IMR-90 (cell line): Measurements from ENCODE around the gene PTPRG. TPM values are rescaled to one million over a fixed set of nuclear protein-coding genes. Genes with fewer than 3 reads are reported as not detected.

ENCODE experiments used
- ATAC-seq: fragments of 200-7000 bp; cut with Tn5 transposase; 2 replicates; pipeline ENCODE4 v1.9.1; 2020; ENCODE audit warnings: low read depth, mild to moderate bottlenecking, moderate library complexity
- BruUV-seq: library from RNA; stranded (reverse); fragments of 400-500 nt; replicated peaks from 2 replicates; lab custom pipeline; 2021; lab: Mats Ljungman, UMichigan
- CTCF ChIA-PET: fragments of 300-600 bp; formaldehyde crosslinking; extraction: SDS; loops from one replicate; lab custom pipeline; 2021; ENCODE audit warnings: antibody characterized with exemption; lab: Yijun Ruan, JAX
- POLR2A ChIA-PET: fragments of 300-600 bp; sonication (Branson Sonifier 250); formaldehyde crosslinking; loops from one replicate; lab custom pipeline; 2022; ENCODE audit warnings: antibody characterized with exemption; ENCODE audit not compliant: unreplicated experiment; lab: Charles Lee
- DNase-seq: peaks from one replicate; pipeline ENCODE4 v3.0.0; 2013
- H2AFZ ChIP-seq: replicated peaks from 2 replicates; pipeline ENCODE3; 2013; ENCODE audit warnings: low read length, mild to moderate bottlenecking; ENCODE audit not compliant: poor library complexity
- H2AK5ac ChIP-seq: 2 replicates; pipeline ENCODE4 v1.6.1; 2013; ENCODE audit warnings: low read depth, low read length, inconsistent platforms
- H2AK9ac ChIP-seq: replicated peaks from 2 replicates; pipeline ENCODE3; 2013; ENCODE audit warnings: mild to moderate bottlenecking, low read depth, low read length, moderate library complexity; ENCODE audit not compliant: poor library complexity
- H2BK120ac ChIP-seq: 2 replicates; pipeline ENCODE4 v1.6.1; 2013; ENCODE audit warnings: low read depth, low read length, inconsistent platforms
- H2BK15ac ChIP-seq: 3 replicates; pipeline ENCODE4 v1.6.1; 2013; ENCODE audit warnings: low read depth, low read length, inconsistent platforms
- H2BK20ac ChIP-seq: 2 replicates; pipeline ENCODE4 v1.6.1; 2013; ENCODE audit warnings: low read depth, mild to moderate bottlenecking, inconsistent platforms, low read length, moderate library complexity
- H2BK5ac ChIP-seq: 2 replicates; pipeline ENCODE4 v1.6.1; 2013; ENCODE audit warnings: mild to moderate bottlenecking, low read depth, low read length, inconsistent platforms; ENCODE audit not compliant: poor library complexity, severe bottlenecking
- H3K14ac ChIP-seq: replicated peaks from 2 replicates; pipeline ENCODE4 v1.6.1; 2013; ENCODE audit warnings: low read depth, low read length, inconsistent platforms
- H3K18ac ChIP-seq: 2 replicates; pipeline ENCODE4 v1.6.1; 2013; ENCODE audit warnings: low read depth, low read length, control low read depth
- H3K23ac ChIP-seq: 2 replicates; pipeline ENCODE4 v1.6.1; 2013; ENCODE audit warnings: low read depth, low read length, inconsistent platforms
- H3K27ac ChIP-seq: 2 replicates; pipeline ENCODE4 v1.5.1; 2013; ENCODE audit warnings: mild to moderate bottlenecking, control low read depth, low read length; ENCODE audit not compliant: insufficient read depth
- H3K27me3 ChIP-seq: 2 replicates; pipeline ENCODE4 v1.6.1; 2013; ENCODE audit warnings: low read length; ENCODE audit not compliant: control insufficient read depth, insufficient read depth
- H3K36me3 ChIP-seq: 2 replicates; pipeline ENCODE4 v1.6.1; 2013; ENCODE audit warnings: low read length, mixed read lengths; ENCODE audit not compliant: control insufficient read depth, insufficient read depth
- H3K4ac ChIP-seq: 2 replicates; pipeline ENCODE4 v1.6.1; 2013; ENCODE audit warnings: low read depth, low read length, inconsistent platforms
- H3K4me1 ChIP-seq: 2 replicates; pipeline ENCODE4 v1.6.1; 2013; ENCODE audit warnings: low read length, mixed read lengths; ENCODE audit not compliant: control insufficient read depth, insufficient read depth
- H3K4me2 ChIP-seq: 2 replicates; pipeline ENCODE4 v1.6.1; 2013; ENCODE audit warnings: low read depth, mild to moderate bottlenecking, control low read depth, low read length, moderate library complexity
- H3K4me3 ChIP-seq: 2 replicates; pipeline ENCODE4 v1.5.1; 2013; ENCODE audit warnings: low read depth, mild to moderate bottlenecking, control low read depth, low read length, moderate library complexity; ENCODE audit not compliant: insufficient read depth
- H3K56ac ChIP-seq: 2 replicates; pipeline ENCODE4 v1.6.1; 2013; ENCODE audit warnings: low read length, inconsistent platforms; ENCODE audit not compliant: insufficient read depth; ENCODE audit errors: extremely low read depth
- H3K79me1 ChIP-seq, 2 experiments: 2 replicates each; pipeline ENCODE4 v1.6.1; 2013; ENCODE audit warnings: low read length in 2 of 2, inconsistent platforms in 1 of 2, low read depth in 1 of 2
- H3K9ac ChIP-seq: 2 replicates; pipeline ENCODE4 v1.6.1; 2013; ENCODE audit warnings: low read depth, low read length, control low read depth
- H3K9me1 ChIP-seq: 2 replicates; pipeline ENCODE4 v1.6.1; 2013; ENCODE audit warnings: low read length, inconsistent platforms; ENCODE audit not compliant: insufficient read depth
- H3K9me3 ChIP-seq: 2 replicates; pipeline ENCODE4 v1.6.1; 2013; ENCODE audit warnings: low read length; ENCODE audit not compliant: control insufficient read depth, insufficient read depth
- H4K20me1 ChIP-seq: 2 replicates; pipeline ENCODE4 v1.6.1; 2013; ENCODE audit warnings: low read length, inconsistent platforms; ENCODE audit not compliant: insufficient read depth
- H4K5ac ChIP-seq: 2 replicates; pipeline ENCODE4 v1.6.1; 2013; ENCODE audit warnings: mild to moderate bottlenecking, low read depth, low read length, control low read depth
- H4K8ac ChIP-seq, 2 experiments: 2 replicates each; pipeline ENCODE4 v1.6.1; 2013; ENCODE audit warnings: low read depth in 2 of 2, low read length in 2 of 2, control low read depth in 1 of 2, inconsistent platforms in 1 of 2
- H4K91ac ChIP-seq: 2 replicates; pipeline ENCODE4 v1.6.1; 2013; ENCODE audit warnings: low read depth, low read length, inconsistent platforms; ENCODE audit not compliant: insufficient read depth
- SMC3 ChIP-seq: fragments of 150-350 bp; IDR thresholded peaks from 2 replicates; pipeline ENCODE4 v1.6.1; 2016; ENCODE audit warnings: low read depth, mild to moderate bottlenecking, antibody characterized with exemption, low read length, moderate library complexity
- WGBS, 2 experiments: methylation state at CpG; one replicate each; pipeline versions ENCODE4 v1.1.5 to v1.1.7; 2013; ENCODE audit warnings: missing lambda C conversion rate in 2 of 2; ENCODE audit not compliant: insufficient read length in 1 of 2; ENCODE audit errors: extremely low coverage in 2 of 2; 5-methylcytosine and 5-hydroxymethylcytosine counted together
- dilution Hi-C: fragments of 300-500 bp; cut with HindIII; formaldehyde crosslinking; loops from one replicate; pipeline ENCODE4 v1.14.3; 2018; ENCODE audit warnings: low sequenced_read_pairs; ENCODE audit not compliant: unreplicated experiment
- in situ Hi-C: fragments of 300-500 bp; cut with MboI; formaldehyde crosslinking; loops from 3 replicates; pipeline ENCODE4 v1.14.3; 2019; ENCODE audit warnings: low sequenced_read_pairs, inconsistent platforms, mixed read lengths
- intact Hi-C: fragments of 100-400 bp; cut with micrococcal nuclease; formaldehyde crosslinking; loops from 2 replicates; pipeline ENCODE4 v1.10.0; 2022
- polyA plus RNA-seq, 3 experiments: library from polyadenylated mRNA; depleted of rRNA; stranded (reverse); fragments of >200 nt; gene quantifications; 2 replicates each; pipeline ENCODE4 v1.2.3, GENCODE V29; 2012; ENCODE audit warnings: low replicate concordance in 1 of 3
- total RNA-seq: library from RNA; depleted of rRNA; stranded (reverse); fragments of >200 nt; gene quantifications from 2 replicates; pipeline ENCODE4 v1.2.3, GENCODE V29; 2012

Gene PTPRG
- total and polyA plus RNA-seq, 2 of the 4 experiments (the other 2 are of a cell fraction): 7.7 to 31.0 TPM

DNA sequence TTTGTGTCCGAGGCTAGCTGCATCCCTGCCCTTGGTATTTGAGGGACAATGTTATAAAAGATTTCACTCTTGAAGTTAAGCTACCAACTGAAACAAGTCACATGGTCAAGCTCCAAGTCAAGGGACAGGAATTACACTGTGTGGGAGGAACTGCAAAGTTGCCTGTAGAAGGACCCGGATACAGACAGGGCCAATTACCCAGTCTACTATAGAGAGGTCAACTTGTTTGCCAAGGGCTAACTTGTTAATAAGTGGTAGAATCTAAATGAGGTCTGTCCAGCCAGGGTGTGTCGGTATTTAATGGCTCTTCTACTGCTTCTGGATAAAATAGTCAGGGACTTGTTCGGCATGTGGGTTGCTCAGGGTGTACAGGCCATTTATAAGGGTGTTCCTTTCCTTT is 55.7 kb downstream of the PTPRG start:
- Histone ChIP-seq H3K36me3 (no peaks in the 10 kb centered on the region; the same call in 1 of the 2 replicates), H3K4ac (no peak overlapping the region), H3K4me3 (no peak overlapping the region), H3K56ac (no peak overlapping the region), H3K27ac (no peak overlapping the region), H3K79me1 (peaks cover 27 to 62% of the 10 kb centered on the region in 2 experiments; a peak in 3 of 4 replicates), H3K18ac (no peak overlapping the region), H2BK5ac (no peak overlapping the region), H2AFZ (no peak overlapping the region), H3K4me2 (no peak overlapping the region), H2AK5ac (no peak overlapping the region), H4K20me1 (peaks cover 4% of the 10 kb centered on the region; the same call in 1 of the 2 replicates), H3K9me3 (no peaks in the 10 kb centered on the region), H2AK9ac (no peak overlapping the region), H4K8ac (no peak overlapping the region), H3K9ac (no peak overlapping the region), H3K9me1 (peaks cover 4% of the 10 kb centered on the region), H2BK20ac (no peak overlapping the region), H3K14ac (no peak overlapping the region), H2BK120ac (no peak overlapping the region), H3K27me3 (no peaks in the 10 kb centered on the region), H4K5ac (no peak overlapping the region; the same call in 1 of the 2 replicates), H3K23ac (no peak overlapping the region; the same call in 1 of the 2 replicates), H3K4me1 (peaks cover 7% of the 10 kb centered on the region; the same call in 1 of the 2 replicates), H2BK15ac (no peak overlapping the region), H4K91ac (no peak overlapping the region)
- DNase-seq (peak; percentile 31), ATAC-seq (peak; percentile 57)
- in situ Hi-C loops (no loop called here), dilution Hi-C loops (no loop called here), intact Hi-C loops (no loop called here)
- ChIA-PET POLR2A (no interaction called here), CTCF (no interaction called here)
- TF ChIP-seq SMC3: no peak
- no TSS peak for BruUV-seq
- 89% methylated on average over 1 of the region's 4 CpGs; no CpG with 5 or more reads in 1 of the 2 experiments for WGBS, 2 experiments
